ENCODE data around the gene ERC1. TPM values are rescaled to one million over a fixed set of nuclear protein-coding genes. Genes with fewer than 3 reads are reported as not detected.
"Not testable (repeated sequence)": the region's sequence is repeated elsewhere in the genome, so short reads cannot be mapped to it uniquely, and the experiment has no call there.

The ERC1 gene
- total RNA-seq, 1 donor from 2014 or later: 32.5 TPM

GRCh38 chr12:1218369-1218768 is 227.3 kb downstream of the ERC1 start:
- no peak for DNase-seq (ENCODE audit: low read depth in 2 of 2)

- no peak for DNase-seq (ENCODE audit: low read depth in 2 of 2)
These were observed 229.4 kb downstream of the ERC1 start for GRCh38 chr12:1220127-1221092.

GRCh38 chr12:1222858-1223639 is 232.0 kb downstream of the ERC1 start:
- DNase-seq (ENCODE audit: low read depth in 2 of 2): no peak

GRCh38 chr12:1226951-1227350 is 235.9 kb downstream of the ERC1 start:
- no peak for DNase-seq (ENCODE audit: low read depth in 2 of 2)

GRCh38 chr12:1234073-1234472 is 243.1 kb downstream of the ERC1 start:
- DNase-seq (ENCODE audit: low read depth in 2 of 2): no peak

- DNase-seq (ENCODE audit: low read depth in 2 of 2): no peak
These were observed 255.6 kb downstream of the ERC1 start for GRCh38 chr12:1246637-1247036.

- DNase-seq (ENCODE audit: low read depth in 2 of 2): no peak
These were observed 259.6 kb downstream of the ERC1 start for GRCh38 chr12:1250641-1251040.

GRCh38 chr12:1252758-1253157 is 261.7 kb downstream of the ERC1 start:
- no peak for DNase-seq (ENCODE audit: low read depth in 2 of 2)

GRCh38 chr12:1255125-1255524 is 264.1 kb downstream of the ERC1 start:
- DNase-seq (ENCODE audit: low read depth in 2 of 2): not testable (repeated sequence)

- DNase-seq (ENCODE audit: low read depth in 2 of 2): not testable (repeated sequence)
These were observed 264.8 kb downstream of the ERC1 start for GRCh38 chr12:1255854-1256253.

GRCh38 chr12:1256285-1256684 is 265.3 kb downstream of the ERC1 start:
- DNase-seq (ENCODE audit: low read depth in 2 of 2): no peak

GRCh38 chr12:1256991-1257390 is 266.0 kb downstream of the ERC1 start:
- DNase-seq (ENCODE audit: low read depth in 2 of 2): no peak

GRCh38 chr12:1262011-1262410 is 271.0 kb downstream of the ERC1 start:
- DNase-seq (ENCODE audit: low read depth in 2 of 2): no peak

- no peak for DNase-seq (ENCODE audit: low read depth in 2 of 2)
These were observed 276.2 kb downstream of the ERC1 start for GRCh38 chr12:1267243-1267642.

- DNase-seq (ENCODE audit: low read depth in 2 of 2): no peak
These were observed 281.1 kb downstream of the ERC1 start for GRCh38 chr12:1272142-1272541.

- DNase-seq (ENCODE audit: low read depth in 2 of 2): no peak
These were observed 282.0 kb downstream of the ERC1 start for GRCh38 chr12:1273051-1273450.

GRCh38 chr12:1277905-1278304 is 286.9 kb downstream of the ERC1 start:
- DNase-seq (ENCODE audit: low read depth in 2 of 2): no peak

GRCh38 chr12:1279050-1279449 is 288.0 kb downstream of the ERC1 start:
- no peak for DNase-seq (ENCODE audit: low read depth in 2 of 2)

GRCh38 chr12:1280059-1280458 is 289.0 kb downstream of the ERC1 start:
- no peak for DNase-seq (ENCODE audit: low read depth in 2 of 2)

- DNase-seq (ENCODE audit: low read depth in 2 of 2): peak in 1 of 2 donors; percentile 10
These were observed 290.8 kb downstream of the ERC1 start for GRCh38 chr12:1281683-1282366.

GRCh38 chr12:1282670-1283315 is 291.8 kb downstream of the ERC1 start:
- DNase-seq (ENCODE audit: low read depth in 2 of 2): no peak

Data from lung microvascular endothelial cell (primary cell).